Sigmoid colon (tissue), 7 donors: ENCODE data around the gene FAM174C. TPM values are rescaled to one million over a fixed set of nuclear protein-coding genes. Genes with fewer than 3 reads are reported as not detected.

Source experiments
- DNase-seq: peaks from one replicate; pipeline ENCODE4 v3.0.0-alpha.2; 2019
- H3K27ac ChIP-seq, 4 donors: fragments of 200-600 bp; sonication (generic); one replicate each; pipeline ENCODE4 v1.5.1; 2016 to 2019; ENCODE audit warnings: mild to moderate bottlenecking in 1 of 4
- H3K27me3 ChIP-seq, 3 donors: fragments of 200-600 bp; sonication (generic); one replicate each; pipeline ENCODE4 v1.5.1; 2019; ENCODE audit warnings: mild to moderate bottlenecking in 1 of 3
- H3K36me3 ChIP-seq, 4 donors: fragments of 200-600 bp; sonication (generic); one replicate each; pipeline ENCODE4 v1.5.1; 2016 to 2019
- H3K4me1 ChIP-seq, 4 donors: fragments of 200-600 bp; sonication (generic); one replicate each; pipeline ENCODE4 v1.5.1; 2017 to 2019
- H3K4me3 ChIP-seq, 4 donors: fragments of 200-600 bp; sonication (generic); one replicate each; pipeline ENCODE4 v1.5.1; 2017 to 2019; ENCODE audit warnings: mild to moderate bottlenecking in 2 of 4, moderate library complexity in 1 of 4
- H3K9me3 ChIP-seq, 4 donors: fragments of 200-600 bp in 3 of 4; sonication (generic) in 3 of 4; one replicate each; pipeline versions ENCODE4 v1.5.1 to v1.6.1; 2013 to 2019
- EP300 ChIP-seq, 4 donors: sonication (generic); formaldehyde crosslinking; IDR thresholded peaks; one replicate each; pipeline ENCODE4 v1.6.1; 2017; ENCODE audit warnings: antibody characterized with exemption in 4 of 4
- POLR2A ChIP-seq, 2 donors: fragments of 450-650 bp; IDR thresholded peaks; one replicate each; pipeline ENCODE4 v1.6.1; 2016; ENCODE audit warnings: antibody characterized with exemption in 2 of 2, mild to moderate bottlenecking in 2 of 2, moderate library complexity in 2 of 2
- POLR2AphosphoS5 ChIP-seq, 4 donors: sonication (generic); formaldehyde crosslinking; IDR thresholded peaks; one replicate each; pipeline ENCODE4 v1.6.1; 2017; ENCODE audit warnings: antibody characterized with exemption in 4 of 4
- WGBS, 2 donors: extraction: QIAGEN DNeasy Blood & Tissue Kit; methylation state at CpG; one replicate each; pipeline ENCODE4 v1.1.7; 2013; 5-methylcytosine and 5-hydroxymethylcytosine counted together
- intact Hi-C: fragments of 100-400 bp; cut with DNase I; formaldehyde crosslinking; loops from one replicate; pipeline ENCODE4 v1.15.1; 2023
- polyA plus RNA-seq, 3 donors: library from polyadenylated mRNA; stranded (reverse); fragments of 200-250 nt; gene quantifications; one replicate each; pipeline ENCODE4 v1.2.3, GENCODE V29; 2013
- total RNA-seq, 4 donors: library from RNA; depleted of rRNA; stranded (reverse); fragments of >200 nt; gene quantifications; one replicate each; pipeline ENCODE4 v1.1.0, GENCODE V29; 2016
- TF ChIP-seq, protein P1 (sequence below), 4 experiments: fragments of 450-650 bp in 3 of 4; fragments of 200-600 bp in 1 of 4; IDR thresholded peaks; one replicate each; pipeline ENCODE4 v1.5.1; 2016 to 2019; ENCODE audit warnings: antibody characterized with exemption in 4 of 4, mild to moderate bottlenecking in 3 of 4, moderate library complexity in 2 of 4
- donor health status: healthy with polysubstance abuse.
- donor health status: Bipolar disorder and iron deficiency.
- donor health status: healthy.

The FAM174C gene
- total and polyA plus RNA-seq, 7 donors = 24.7 to 87.8 (median 37.0) TPM

GRCh38 chr19:1293782-1294604 is 18.7 kb downstream of the FAM174C start:
- no peak for DNase-seq
- intact Hi-C loops = no loop called here
- 82 to 88% methylated on average over 35 of the region's 35 CpGs for WGBS, 2 donors
- H3K4me3 ChIP-seq = no peak overlapping the region
- H3K27ac ChIP-seq = no peak overlapping the region
- peaks cover 0 to 11% (median 8%) of the 10 kb centered on the region in 4 donors for H3K4me1 ChIP-seq
- H3K27me3 ChIP-seq = peaks cover 12 to 75% (median 69%) of the 10 kb centered on the region in 3 donors
- TF ChIP-seq POLR2A (IDR thresholded peaks at IDR 0.05) = no peak
- TF ChIP-seq EP300 (IDR thresholded peaks at IDR 0.05) = no peak
- TF ChIP-seq POLR2AphosphoS5 (IDR thresholded peaks at IDR 0.05) = no peak
- TF ChIP-seq, protein P1, sequence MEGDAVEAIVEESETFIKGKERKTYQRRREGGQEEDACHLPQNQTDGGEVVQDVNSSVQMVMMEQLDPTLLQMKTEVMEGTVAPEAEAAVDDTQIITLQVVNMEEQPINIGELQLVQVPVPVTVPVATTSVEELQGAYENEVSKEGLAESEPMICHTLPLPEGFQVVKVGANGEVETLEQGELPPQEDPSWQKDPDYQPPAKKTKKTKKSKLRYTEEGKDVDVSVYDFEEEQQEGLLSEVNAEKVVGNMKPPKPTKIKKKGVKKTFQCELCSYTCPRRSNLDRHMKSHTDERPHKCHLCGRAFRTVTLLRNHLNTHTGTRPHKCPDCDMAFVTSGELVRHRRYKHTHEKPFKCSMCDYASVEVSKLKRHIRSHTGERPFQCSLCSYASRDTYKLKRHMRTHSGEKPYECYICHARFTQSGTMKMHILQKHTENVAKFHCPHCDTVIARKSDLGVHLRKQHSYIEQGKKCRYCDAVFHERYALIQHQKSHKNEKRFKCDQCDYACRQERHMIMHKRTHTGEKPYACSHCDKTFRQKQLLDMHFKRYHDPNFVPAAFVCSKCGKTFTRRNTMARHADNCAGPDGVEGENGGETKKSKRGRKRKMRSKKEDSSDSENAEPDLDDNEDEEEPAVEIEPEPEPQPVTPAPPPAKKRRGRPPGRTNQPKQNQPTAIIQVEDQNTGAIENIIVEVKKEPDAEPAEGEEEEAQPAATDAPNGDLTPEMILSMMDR (IDR thresholded peaks at IDR 0.05) = no peak
- H3K36me3 ChIP-seq = no peaks in the 10 kb centered on the region
- no peaks in the 10 kb centered on the region for H3K9me3 ChIP-seq

DNA sequence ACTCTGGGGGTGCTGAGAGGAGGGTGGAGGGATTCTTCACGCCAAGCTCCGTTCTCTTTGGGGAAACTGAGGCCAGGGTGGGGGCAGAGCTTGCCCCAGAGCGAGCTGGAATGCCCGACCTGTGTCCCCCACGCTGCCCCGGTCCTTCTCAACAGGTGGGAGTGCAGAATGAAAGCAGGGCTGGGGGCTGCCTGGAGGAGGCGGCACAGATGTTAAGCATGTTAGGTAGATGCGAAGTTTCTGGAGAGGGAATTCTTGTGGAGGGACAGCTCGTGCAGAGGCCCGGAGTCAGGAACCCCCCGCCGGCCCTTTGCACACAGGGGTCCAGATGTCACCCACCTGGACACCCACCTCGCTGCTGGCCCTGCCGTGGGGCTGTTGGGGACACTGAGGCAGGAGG is 19.4 kb downstream of the FAM174C start:
- Histone ChIP-seq H3K36me3 (no peaks in the 10 kb centered on the region), H3K4me3 (no peak overlapping the region), H3K4me1 (peaks cover 0 to 11% (median 8%) of the 10 kb centered on the region in 4 donors), H3K27me3 (peaks cover 9 to 68% (median 63%) of the 10 kb centered on the region in 3 donors), H3K27ac (no peak overlapping the region), H3K9me3 (no peaks in the 10 kb centered on the region)
- no peak for TF ChIP-seq POLR2A (IDR thresholded peaks at IDR 0.05)
- TF ChIP-seq EP300 (IDR thresholded peaks at IDR 0.05) = no peak
- no peak for TF ChIP-seq POLR2AphosphoS5 (IDR thresholded peaks at IDR 0.05)
- TF ChIP-seq, protein P1 (IDR thresholded peaks at IDR 0.05) = no peak
- no peak for DNase-seq
- WGBS, 2 donors = 77 to 82% methylated on average over 14 of the region's 14 CpGs
- intact Hi-C loops = no loop called here

- TF ChIP-seq, protein P1 (IDR thresholded peaks at IDR 0.05) = no peak
- TF ChIP-seq EP300 (IDR thresholded peaks at IDR 0.05) (no peak), POLR2A (IDR thresholded peaks at IDR 0.05) (no peak), POLR2AphosphoS5 (IDR thresholded peaks at IDR 0.05) (no peak)
Observed at GRCh38 chr19:1295169-1296012, 20.1 kb downstream of the FAM174C start.

DNA sequence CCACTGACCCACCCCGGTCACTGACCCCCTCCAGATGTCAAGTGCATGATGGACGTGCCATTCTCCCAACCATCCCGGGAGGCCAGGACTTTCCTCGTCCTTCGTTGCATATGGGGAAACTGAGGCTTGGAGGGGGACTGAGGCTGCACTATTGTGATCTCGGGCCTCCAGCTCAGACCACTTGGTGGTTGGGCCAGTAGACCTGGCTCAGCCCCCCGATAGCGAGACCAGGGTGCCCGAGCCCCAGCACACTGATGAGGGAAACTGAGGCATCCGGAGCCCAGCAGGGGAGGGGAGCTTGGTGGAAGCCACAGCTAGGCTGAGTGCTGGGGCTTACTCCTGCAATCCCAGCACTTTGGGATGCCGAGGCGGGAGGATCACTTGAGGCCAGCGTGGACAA is 20.7 kb downstream of the FAM174C start:
- H3K4me3 ChIP-seq = no peak overlapping the region

More at GRCh38 chr19:1295169-1296012, 20.1 kb downstream of the FAM174C start:
- Histone ChIP-seq H3K27me3 (peaks cover 9 to 61% (median 56%) of the 10 kb centered on the region in 3 donors), H3K4me1 (peaks cover 0 to 11% (median 8%) of the 10 kb centered on the region in 4 donors), H3K4me3 (peak overlapping the region in 1 of 4 donors; percentile 7), H3K36me3 (no peaks in the 10 kb centered on the region), H3K9me3 (no peaks in the 10 kb centered on the region), H3K27ac (no peak overlapping the region)
- 34 to 69% methylated on average over 82 of the region's 82 CpGs for WGBS, 2 donors
- no peak for DNase-seq
- intact Hi-C loops = no loop called here

More for the DNA sequence above, 20.7 kb downstream of the FAM174C start:
- intact Hi-C loops = no loop called here
- H3K9me3 ChIP-seq = no peaks in the 10 kb centered on the region
- no peak for DNase-seq
- H3K27ac ChIP-seq = no peak overlapping the region
- no peak for TF ChIP-seq POLR2A (IDR thresholded peaks at IDR 0.05)
- TF ChIP-seq POLR2AphosphoS5 (IDR thresholded peaks at IDR 0.05) = no peak
- no peak for TF ChIP-seq EP300 (IDR thresholded peaks at IDR 0.05)
- TF ChIP-seq, protein P1 (IDR thresholded peaks at IDR 0.05) = no peak
- peaks cover 9 to 54% (median 49%) of the 10 kb centered on the region in 3 donors for H3K27me3 ChIP-seq
- peaks cover 0 to 11% (median 8%) of the 10 kb centered on the region in 4 donors for H3K4me1 ChIP-seq
- 88% methylated on average over 12 to 13 of the region's 13 CpGs for whole genome bisulfite sequencing, 2 donors
- H3K36me3 ChIP-seq = no peaks in the 10 kb centered on the region
